Lower leg skin (tissue), 3 donors: ENCODE data around the gene SMIM22.

ENCODE experiments used
- POLR2A ChIP-seq, 2 donors: fragments of 450-650 bp; IDR thresholded peaks; one replicate each; pipeline ENCODE4 v1.6.1; 2016 to 2017; ENCODE audit warnings: antibody characterized with exemption in 2 of 2, mild to moderate bottlenecking in 1 of 2, moderate library complexity in 1 of 2
- TF ChIP-seq, protein P1 (sequence below), 3 donors: fragments of 450-650 bp; IDR thresholded peaks; one replicate each; pipeline ENCODE4 v1.5.1; 2016; ENCODE audit warnings: antibody characterized with exemption in 3 of 3, mild to moderate bottlenecking in 3 of 3, moderate library complexity in 2 of 3

DNA sequence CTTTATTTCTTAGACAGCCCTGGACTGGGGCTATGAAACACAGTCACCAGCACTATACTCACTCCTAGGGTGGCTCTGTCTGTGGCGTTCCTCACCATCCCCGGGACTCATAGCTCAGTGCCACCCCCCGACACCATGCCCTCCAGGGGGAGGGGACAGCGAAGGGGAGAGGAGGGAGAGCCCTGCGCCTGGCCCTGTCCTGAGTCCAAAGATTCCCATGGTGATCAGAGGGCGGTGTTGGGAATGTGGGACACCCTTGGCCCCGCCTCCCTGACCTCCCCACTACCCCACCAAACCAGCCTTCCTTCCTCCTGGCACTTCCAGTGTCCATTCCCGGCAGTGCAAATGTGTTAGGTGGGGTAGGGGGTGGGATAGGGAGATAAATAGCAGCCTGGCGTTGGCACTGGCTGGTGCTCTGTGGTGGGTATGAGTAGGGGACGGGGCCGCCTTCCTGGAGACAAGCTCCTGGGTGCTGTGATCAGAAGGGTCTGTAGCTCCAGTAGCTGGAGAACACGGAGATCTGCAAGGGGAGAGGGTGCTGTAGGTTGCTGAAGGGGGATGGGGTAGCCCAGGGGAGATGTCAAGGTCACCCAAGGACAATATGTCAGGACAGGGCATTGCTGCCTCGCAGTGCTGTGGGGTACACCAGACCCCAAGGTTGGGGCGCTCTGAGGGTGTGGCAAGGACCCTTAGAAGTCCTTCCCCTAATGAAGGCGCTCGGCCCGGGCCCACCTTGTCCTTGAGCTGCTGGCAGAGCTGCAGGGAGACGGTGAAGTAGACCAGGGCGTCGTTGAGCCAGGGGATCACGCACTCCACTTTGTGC lies 2.0 kb downstream of the SMIM22 start:
- TF ChIP-seq, protein P1, sequence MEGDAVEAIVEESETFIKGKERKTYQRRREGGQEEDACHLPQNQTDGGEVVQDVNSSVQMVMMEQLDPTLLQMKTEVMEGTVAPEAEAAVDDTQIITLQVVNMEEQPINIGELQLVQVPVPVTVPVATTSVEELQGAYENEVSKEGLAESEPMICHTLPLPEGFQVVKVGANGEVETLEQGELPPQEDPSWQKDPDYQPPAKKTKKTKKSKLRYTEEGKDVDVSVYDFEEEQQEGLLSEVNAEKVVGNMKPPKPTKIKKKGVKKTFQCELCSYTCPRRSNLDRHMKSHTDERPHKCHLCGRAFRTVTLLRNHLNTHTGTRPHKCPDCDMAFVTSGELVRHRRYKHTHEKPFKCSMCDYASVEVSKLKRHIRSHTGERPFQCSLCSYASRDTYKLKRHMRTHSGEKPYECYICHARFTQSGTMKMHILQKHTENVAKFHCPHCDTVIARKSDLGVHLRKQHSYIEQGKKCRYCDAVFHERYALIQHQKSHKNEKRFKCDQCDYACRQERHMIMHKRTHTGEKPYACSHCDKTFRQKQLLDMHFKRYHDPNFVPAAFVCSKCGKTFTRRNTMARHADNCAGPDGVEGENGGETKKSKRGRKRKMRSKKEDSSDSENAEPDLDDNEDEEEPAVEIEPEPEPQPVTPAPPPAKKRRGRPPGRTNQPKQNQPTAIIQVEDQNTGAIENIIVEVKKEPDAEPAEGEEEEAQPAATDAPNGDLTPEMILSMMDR (IDR thresholded peaks at IDR 0.05) = no peak
- TF ChIP-seq POLR2A (IDR thresholded peaks at IDR 0.05) = no peak
